ENCODE results near the gene HS6ST2. TPM values are rescaled to one million over a fixed set of nuclear protein-coding genes. Genes with fewer than 3 reads are reported as not detected.

Gene HS6ST2
- total RNA-seq, 1 experiment from 2014 or later: 7.4 TPM

DNA sequence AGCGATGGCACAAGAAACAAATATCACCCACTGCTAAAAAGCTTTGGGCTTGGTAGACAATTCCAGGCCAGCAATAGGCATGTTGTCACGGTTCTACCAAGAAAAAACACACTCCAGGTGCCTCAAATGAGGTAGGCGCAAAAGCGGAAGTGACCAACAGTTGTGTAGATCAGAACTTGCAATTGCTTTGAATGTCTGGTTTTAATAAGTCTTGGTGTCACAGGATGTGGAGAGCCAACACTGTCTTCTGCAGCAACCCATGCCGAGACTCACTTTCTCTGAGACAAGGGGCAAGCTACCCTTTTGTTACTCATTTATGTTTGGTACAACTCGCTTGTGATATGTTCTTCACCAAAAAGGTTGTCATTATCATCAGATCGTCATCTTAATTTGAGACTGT, 188.8 kb downstream of the HS6ST2 start:
- Histone ChIP-seq H3K4me2 (ENCODE audit: low read length) (no peak overlapping the region), H3K9ac (ENCODE audit: low read length) (no peak overlapping the region), H2AFZ (ENCODE audit: low read length) (no peak overlapping the region), H3K36me3 (ENCODE audit: low read depth, low read length) (no peaks in the 10 kb centered on the region), H3F3A (ENCODE audit: low read length, unreplicated experiment) (no peaks in the 10 kb centered on the region), H3K27ac (ENCODE audit: low read length) (no peak overlapping the region), H3K79me2 (ENCODE audit: low read length) (no peaks in the 10 kb centered on the region), H3K27me3 (ENCODE audit: low read length) (no peaks in the 10 kb centered on the region), H3K4me3 (ENCODE audit: low read length) (no peak overlapping the region), H3K4me1 (ENCODE audit: insufficient read depth, low read length) (peaks cover 9% of the 10 kb centered on the region; the same call in 1 of the 2 replicates), H3K9me2 (replicated peaks; ENCODE audit: low read length) (no peaks in the 10 kb centered on the region), H3K9me3 (ENCODE audit: low read length) (no peaks in the 10 kb centered on the region), H4K20me1 (ENCODE audit: low read length) (no peaks in the 10 kb centered on the region)
- intact Hi-C loops (cut with micrococcal nuclease): no loop called here
- CTCF ChIA-PET: no interaction called here
- DNase-seq (no peak), ATAC-seq (no peak)
- TF ChIP-seq EZH2phosphoT487 (IDR thresholded peaks at IDR 0.05; ENCODE audit: borderline replicate concordance, low read length): no peak
- TF ChIP-seq CTCF (conservative IDR thresholded peaks at IDR 0.05; ENCODE audit: low read depth, low read length): no peak
- TF ChIP-seq EZH2 (IDR thresholded peaks at IDR 0.05; ENCODE audit: low read length, unreplicated experiment): no peak
- POLR2A ChIA-PET (ENCODE audit: unreplicated experiment): no interaction called here
- BruUV-seq (replicated peaks): no TSS peak

- H4K20me1 ChIP-seq (ENCODE audit: low read length): no peaks in the 10 kb centered on the region
- no TSS peak for BruUV-seq (replicated peaks)
- H3K27ac ChIP-seq (ENCODE audit: low read length): no peak overlapping the region
- TF ChIP-seq CTCF (conservative IDR thresholded peaks at IDR 0.05; ENCODE audit: low read depth, low read length) (no peak), EZH2 (IDR thresholded peaks at IDR 0.05; ENCODE audit: low read length, unreplicated experiment) (no peak), EZH2phosphoT487 (IDR thresholded peaks at IDR 0.05; ENCODE audit: borderline replicate concordance, low read length) (no peak)
- no peaks in the 10 kb centered on the region for H3K36me3 ChIP-seq (ENCODE audit: low read depth, low read length)
- no peaks in the 10 kb centered on the region for H3K4me1 ChIP-seq (ENCODE audit: insufficient read depth, low read length)
- H3K9me2 ChIP-seq (replicated peaks; ENCODE audit: low read length): no peaks in the 10 kb centered on the region
- H3K4me3 ChIP-seq (ENCODE audit: low read length): no peak overlapping the region
- no peak overlapping the region for H3K9ac ChIP-seq (ENCODE audit: low read length)
- no peaks in the 10 kb centered on the region for H3F3A ChIP-seq (ENCODE audit: low read length, unreplicated experiment)
- no peaks in the 10 kb centered on the region for H3K9me3 ChIP-seq (ENCODE audit: low read length)
- no peaks in the 10 kb centered on the region for H3K79me2 ChIP-seq (ENCODE audit: low read length)
- H3K4me2 ChIP-seq (ENCODE audit: low read length): no peak overlapping the region
- POLR2A ChIA-PET (ENCODE audit: unreplicated experiment): no interaction called here
- no peak for ATAC-seq
- no peak overlapping the region for H2AFZ ChIP-seq (ENCODE audit: low read length)
- CTCF ChIA-PET: no interaction called here
- intact Hi-C loops (cut with micrococcal nuclease): no loop called here
- H3K27me3 ChIP-seq (ENCODE audit: low read length): no peaks in the 10 kb centered on the region
- DNase-seq: no peak
Observed at GRCh38 chrX:132766452-132766851, 192.0 kb downstream of the HS6ST2 start.

GRCh38 chrX:132763528-132763927, 194.9 kb downstream of the HS6ST2 start:
- Histone ChIP-seq H3K4me3 (ENCODE audit: low read length) (no peak overlapping the region), H3K27me3 (ENCODE audit: low read length) (no peaks in the 10 kb centered on the region), H3K36me3 (ENCODE audit: low read depth, low read length) (no peaks in the 10 kb centered on the region), H3K9me3 (ENCODE audit: low read length) (no peaks in the 10 kb centered on the region), H3K4me2 (ENCODE audit: low read length) (no peak overlapping the region), H3K9ac (ENCODE audit: low read length) (no peak overlapping the region), H4K20me1 (ENCODE audit: low read length) (no peaks in the 10 kb centered on the region), H3K9me2 (replicated peaks; ENCODE audit: low read length) (no peaks in the 10 kb centered on the region), H2AFZ (ENCODE audit: low read length) (no peak overlapping the region), H3K27ac (ENCODE audit: low read length) (no peak overlapping the region), H3F3A (ENCODE audit: low read length, unreplicated experiment) (no peaks in the 10 kb centered on the region), H3K4me1 (ENCODE audit: insufficient read depth, low read length) (no peaks in the 10 kb centered on the region), H3K79me2 (ENCODE audit: low read length) (no peaks in the 10 kb centered on the region)
- DNase-seq: no peak
- ChIA-PET POLR2A (ENCODE audit: unreplicated experiment) (interaction anchor here (0.6 kb wide), 1 partner anchor 23 kb away, joined by 3 read pairs; no protein-coding TSS in a partner anchor), CTCF (no interaction called here)
- BruUV-seq (replicated peaks): no TSS peak
- intact Hi-C loops (cut with micrococcal nuclease): no loop called here
- TF ChIP-seq EZH2 (IDR thresholded peaks at IDR 0.05; ENCODE audit: low read length, unreplicated experiment): no peak
- TF ChIP-seq CTCF (conservative IDR thresholded peaks at IDR 0.05; ENCODE audit: low read depth, low read length): no peak
- no peak for TF ChIP-seq EZH2phosphoT487 (IDR thresholded peaks at IDR 0.05; ENCODE audit: borderline replicate concordance, low read length)
- ATAC-seq: no peak
